A549 treated with AZD9567 at 1 μM for 4 hours (cell line): ENCODE data around the gene PPIL4. TPM values are rescaled to one million over a fixed set of nuclear protein-coding genes. Genes with fewer than 3 reads are reported as not detected.

Experiments used
- total RNA-seq: library from RNA; stranded (reverse); fragments of 200-300 nt; extraction: Qiagen RNA extraction; gene quantifications from 5 replicates; pipeline ENCODE4 v1.2.3, GENCODE V29; 2022; ENCODE audit not compliant: insufficient read depth

Gene PPIL4
- total RNA-seq = 10.8 to 21.4 TPM (median 14.1 TPM) in 5 replicates

GRCh38 chr6:149545754-149546471 is at the start of gene PPIL4:
Gene PPIL4 (minus strand): TSS chr6:149546043. CDS start chr6:149546005, 38 bp downstream.

GRCh38 chr6:149565527-149566409 is 19.9 kb upstream of the PPIL4 start, which contains the start of gene GINM1:
Gene GINM1 (plus strand): TSS chr6:149566375. CDS start chr6:149566415, 40 bp downstream.

GRCh38 chr6:149484733-149485700 is 60.8 kb downstream of the PPIL4 start, which contains the start of gene ZC3H12D:
Gene ZC3H12D (minus strand): TSS chr6:149485014. CDS start chr6:149474543, 10,471 bp downstream.

Other genes starting within 250 kb of the PPIL4 start
- gene TAB2, start 228.3 kb downstream of the PPIL4 start, total RNA-seq = 21.2 to 30.2 TPM (median 23.1 TPM) in 5 replicates
- gene SUMO4, start 145.8 kb downstream of the PPIL4 start, total RNA-seq = 0.07 to 0.08 TPM in 2 of 5 replicates, not detected in the others
- 0.03 to 0.12 TPM (median 0.06 TPM) in 4 of 5 replicates, not detected in the other for gene ZC3H12D, start 61.0 kb downstream of the PPIL4 start, total RNA-seq
- 23.8 to 40.7 TPM (median 26.2 TPM) in 5 replicates for gene GINM1, start 20.3 kb upstream of the PPIL4 start, total RNA-seq
- 10.4 to 14.7 TPM (median 11.5 TPM) in 5 replicates for gene KATNA1, start 102.7 kb upstream of the PPIL4 start, total RNA-seq
- 6.0 to 8.9 TPM (median 8.2 TPM) in 5 replicates for gene LATS1, start 172.1 kb upstream of the PPIL4 start, total RNA-seq
- 13.3 to 25.3 TPM (median 15.6 TPM) in 5 replicates for gene NUP43, start 200.5 kb upstream of the PPIL4 start, total RNA-seq
- 86.1 to 106 TPM (median 88.8 TPM) in 5 replicates for gene PCMT1, start 203.7 kb upstream of the PPIL4 start, total RNA-seq